MM.1S (cell line): ENCODE results near the gene CPNE7.
A peak's percentile ranks its signal among the peaks of the same experiment; 100 is the strongest.

Experiments
- DNase-seq: peaks from one replicate; pipeline ENCODE4 v3.0.0-alpha.2; 2015
- H2AFZ ChIP-seq: fragments of 300-600 bp; sonication (generic); 2 replicates; pipeline ENCODE4 v1.6.0; 2016; ENCODE audit warnings: antibody characterized with exemption, low read length
- H3F3A ChIP-seq: fragments of 300-600 bp; sonication (generic); 2 replicates; pipeline ENCODE4 v1.6.1; 2016; ENCODE audit warnings: mild to moderate bottlenecking, antibody characterized with exemption, low read length, moderate library complexity, mixed read lengths; ENCODE audit not compliant: insufficient read depth
- H3K27ac ChIP-seq: fragments of 300-600 bp; sonication (generic); 2 replicates; pipeline ENCODE4 v1.5.1; 2016; ENCODE audit warnings: mild to moderate bottlenecking, low read length
- H3K27me3 ChIP-seq: fragments of 300-600 bp; sonication (generic); replicated peaks from 2 replicates; pipeline ENCODE4 v1.6.0; 2016; ENCODE audit warnings: low read length; ENCODE audit not compliant: insufficient read depth
- H3K36me3 ChIP-seq: fragments of 300-600 bp; sonication (generic); replicated peaks from 2 replicates; pipeline ENCODE4 v1.6.1; 2016; ENCODE audit warnings: mild to moderate bottlenecking, low read length, mixed read lengths; ENCODE audit not compliant: insufficient read depth
- H3K4me1 ChIP-seq: fragments of 300-600 bp; sonication (generic); 2 replicates; pipeline ENCODE4 v1.6.1; 2016; ENCODE audit warnings: low read length, mixed read lengths
- H3K4me2 ChIP-seq: fragments of 300-600 bp; sonication (generic); 2 replicates; pipeline ENCODE4 v1.6.0; 2016; ENCODE audit warnings: low read depth, low read length
- H3K4me3 ChIP-seq: fragments of 300-600 bp; sonication (generic); 2 replicates; pipeline ENCODE4 v1.5.1; 2016; ENCODE audit warnings: low read length, mixed read lengths
- H3K79me2 ChIP-seq: fragments of 300-600 bp; sonication (generic); 2 replicates; pipeline ENCODE4 v1.6.1; 2016; ENCODE audit warnings: mixed run types, low read length, mixed read lengths
- H3K9ac ChIP-seq: fragments of 300-600 bp; sonication (generic); 2 replicates; pipeline ENCODE4 v1.6.1; 2016; ENCODE audit warnings: low read length, mixed read lengths
- H3K9me2 ChIP-seq: fragments of 300-600 bp; sonication (generic); replicated peaks from 2 replicates; pipeline ENCODE4 v1.6.1; 2016; ENCODE audit warnings: mild to moderate bottlenecking, low read length, mixed read lengths; ENCODE audit not compliant: insufficient read depth
- H3K9me3 ChIP-seq: fragments of 300-600 bp; sonication (generic); replicated peaks from 2 replicates; pipeline ENCODE4 v1.6.1; 2016; ENCODE audit warnings: mild to moderate bottlenecking, low read length, mixed read lengths; ENCODE audit not compliant: insufficient read depth
- H4K20me1 ChIP-seq: fragments of 300-600 bp; sonication (generic); 2 replicates; pipeline ENCODE4 v1.6.1; 2016; ENCODE audit warnings: mild to moderate bottlenecking, low read length, moderate library complexity, mixed read lengths; ENCODE audit not compliant: insufficient read depth
- EZH2 ChIP-seq: fragments of 300-600 bp; sonication (generic); optimal IDR thresholded peaks from 2 replicates; pipeline ENCODE3; 2017; ENCODE audit warnings: low read depth, mild to moderate bottlenecking, antibody characterized with exemption, low read length, mixed read lengths
- EZH2phosphoT487 ChIP-seq: fragments of 300-600 bp; sonication (generic); IDR thresholded peaks from 2 replicates; pipeline ENCODE4 v1.6.1; 2018; ENCODE audit warnings: antibody characterized with exemption, low read length
- TF ChIP-seq, protein P1 (sequence below): fragments of 300-600 bp; sonication (generic); IDR thresholded peaks from 2 replicates; pipeline ENCODE4 v1.5.1; 2016; ENCODE audit warnings: antibody characterized with exemption, low read length, mixed read lengths

The CPNE7 gene

DNA sequence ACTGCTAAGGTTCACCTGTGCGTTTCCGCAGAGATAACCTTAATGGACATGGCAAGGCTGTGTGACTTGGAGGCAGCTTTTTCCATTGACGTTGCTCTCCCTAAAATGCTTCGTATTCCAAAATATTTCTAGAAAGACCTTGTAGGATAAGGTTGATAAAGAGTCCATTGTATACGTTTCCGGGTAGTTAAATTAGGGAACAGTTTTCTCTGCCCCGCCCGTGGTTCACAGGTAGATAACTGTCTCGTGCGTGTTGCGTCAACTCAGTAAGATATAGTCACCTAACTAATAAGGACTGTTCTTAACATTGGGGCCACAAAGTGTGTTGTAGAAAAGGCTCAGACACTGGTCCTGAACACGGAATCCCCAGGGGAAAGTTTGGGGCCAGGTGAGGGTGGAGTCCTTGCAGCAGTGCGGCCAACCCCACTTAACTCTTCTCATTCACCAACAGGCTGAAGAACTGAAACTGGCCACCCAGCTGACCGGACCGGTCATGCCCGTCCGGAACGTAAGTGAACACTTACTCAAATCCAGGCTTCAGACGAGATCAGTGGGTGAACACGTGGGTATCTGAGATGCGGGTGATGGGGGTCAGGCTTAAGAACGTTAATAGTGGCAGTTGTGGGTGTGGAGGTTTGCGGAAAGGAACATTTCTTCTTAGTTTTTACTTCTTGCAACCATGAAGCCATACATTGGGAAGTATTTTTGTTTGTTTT is 13.5 kb upstream of the CPNE7 start:
- no peaks in the 10 kb centered on the region for H3K27me3 ChIP-seq
- TF ChIP-seq EZH2, result no peak
- TF ChIP-seq, protein P1, sequence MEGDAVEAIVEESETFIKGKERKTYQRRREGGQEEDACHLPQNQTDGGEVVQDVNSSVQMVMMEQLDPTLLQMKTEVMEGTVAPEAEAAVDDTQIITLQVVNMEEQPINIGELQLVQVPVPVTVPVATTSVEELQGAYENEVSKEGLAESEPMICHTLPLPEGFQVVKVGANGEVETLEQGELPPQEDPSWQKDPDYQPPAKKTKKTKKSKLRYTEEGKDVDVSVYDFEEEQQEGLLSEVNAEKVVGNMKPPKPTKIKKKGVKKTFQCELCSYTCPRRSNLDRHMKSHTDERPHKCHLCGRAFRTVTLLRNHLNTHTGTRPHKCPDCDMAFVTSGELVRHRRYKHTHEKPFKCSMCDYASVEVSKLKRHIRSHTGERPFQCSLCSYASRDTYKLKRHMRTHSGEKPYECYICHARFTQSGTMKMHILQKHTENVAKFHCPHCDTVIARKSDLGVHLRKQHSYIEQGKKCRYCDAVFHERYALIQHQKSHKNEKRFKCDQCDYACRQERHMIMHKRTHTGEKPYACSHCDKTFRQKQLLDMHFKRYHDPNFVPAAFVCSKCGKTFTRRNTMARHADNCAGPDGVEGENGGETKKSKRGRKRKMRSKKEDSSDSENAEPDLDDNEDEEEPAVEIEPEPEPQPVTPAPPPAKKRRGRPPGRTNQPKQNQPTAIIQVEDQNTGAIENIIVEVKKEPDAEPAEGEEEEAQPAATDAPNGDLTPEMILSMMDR, result no peak
- no peak for TF ChIP-seq EZH2phosphoT487
- peaks cover 8% of the 10 kb centered on the region; the same call in 1 of the 2 replicates for H3K4me1 ChIP-seq
- H3K36me3 ChIP-seq, result no peaks in the 10 kb centered on the region
- no peak overlapping the region for H3K27ac ChIP-seq
- peak overlapping the region; percentile 83 for H3K4me3 ChIP-seq
- peaks cover 24% of the 10 kb centered on the region for H3K79me2 ChIP-seq
- H4K20me1 ChIP-seq, result peaks cover 16% of the 10 kb centered on the region
- no peak for DNase-seq
- peak overlapping the region; percentile 93; the same call in 1 of the 2 replicates for H3K9ac ChIP-seq
- peak overlapping the region; percentile 46 for H3K4me2 ChIP-seq
- H3K9me3 ChIP-seq, result no peaks in the 10 kb centered on the region
- no peak overlapping the region for H2AFZ ChIP-seq
- peaks cover 31% of the 10 kb centered on the region for H3F3A ChIP-seq
- no peaks in the 10 kb centered on the region for H3K9me2 ChIP-seq

DNA sequence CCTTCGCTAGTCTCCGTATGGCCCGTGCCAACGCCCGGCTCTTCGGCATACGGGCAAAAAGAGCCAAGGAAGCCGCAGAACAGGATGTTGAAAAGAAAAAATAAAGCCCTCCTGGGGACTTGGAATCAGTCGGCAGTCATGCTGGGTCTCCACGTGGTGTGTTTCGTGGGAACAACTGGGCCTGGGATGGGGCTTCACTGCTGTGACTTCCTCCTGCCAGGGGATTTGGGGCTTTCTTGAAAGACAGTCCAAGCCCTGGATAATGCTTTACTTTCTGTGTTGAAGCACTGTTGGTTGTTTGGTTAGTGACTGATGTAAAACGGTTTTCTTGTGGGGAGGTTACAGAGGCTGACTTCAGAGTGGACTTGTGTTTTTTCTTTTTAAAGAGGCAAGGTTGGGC is 12.6 kb upstream of the CPNE7 start:
- peak overlapping the region; percentile 46; the same call in 1 of the 2 replicates for H3K4me2 ChIP-seq
- H3K9me3 ChIP-seq, result no peaks in the 10 kb centered on the region
- H3K9me2 ChIP-seq, result no peaks in the 10 kb centered on the region
- no peak for TF ChIP-seq EZH2
- TF ChIP-seq, protein P1, result no peak
- no peak for TF ChIP-seq EZH2phosphoT487
- H3K4me3 ChIP-seq, result no peak overlapping the region
- peaks cover 16% of the 10 kb centered on the region for H4K20me1 ChIP-seq
- H3K9ac ChIP-seq, result no peak overlapping the region
- DNase-seq, result no peak
- H2AFZ ChIP-seq, result no peak overlapping the region
- no peaks in the 10 kb centered on the region for H3K36me3 ChIP-seq
- H3F3A ChIP-seq, result peaks cover 31% of the 10 kb centered on the region
- H3K27me3 ChIP-seq, result no peaks in the 10 kb centered on the region
- peaks cover 8% of the 10 kb centered on the region; the same call in 1 of the 2 replicates for H3K4me1 ChIP-seq
- H3K27ac ChIP-seq, result no peak overlapping the region
- H3K79me2 ChIP-seq, result peaks cover 24% of the 10 kb centered on the region

DNA sequence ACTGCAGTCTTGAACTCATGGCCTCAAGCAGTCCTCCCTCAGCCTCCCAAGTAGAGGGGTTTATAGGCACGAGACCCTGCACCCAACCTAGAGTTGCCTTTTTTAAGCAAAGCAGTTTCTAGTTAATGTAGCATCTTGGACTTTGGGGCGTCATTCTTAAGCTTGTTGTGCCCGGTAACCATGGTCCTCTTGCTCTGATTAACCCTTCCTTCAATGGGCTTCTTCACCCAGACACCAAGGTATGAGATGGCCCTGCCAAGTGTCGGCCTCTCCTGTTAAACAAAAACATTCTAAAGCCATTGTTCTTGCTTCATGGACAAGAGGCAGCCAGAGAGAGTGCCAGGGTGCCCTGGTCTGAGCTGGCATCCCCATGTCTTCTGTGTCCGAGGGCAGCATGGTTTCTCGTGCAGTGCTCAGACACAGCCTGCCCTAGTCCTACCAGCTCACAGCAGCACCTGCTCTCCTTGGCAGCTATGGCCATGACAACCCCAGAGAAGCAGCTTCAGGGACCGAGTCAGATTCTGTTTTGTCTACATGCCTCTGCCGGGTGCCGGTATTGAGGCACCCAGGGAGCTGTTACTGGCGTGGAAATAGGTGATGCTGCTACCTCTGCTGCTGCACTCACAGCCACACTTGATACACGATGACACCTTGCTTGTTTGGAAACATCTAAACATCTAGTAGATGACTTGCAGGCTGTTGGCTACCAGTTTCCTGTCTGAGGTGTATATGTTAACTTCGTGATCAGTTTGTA is 11.7 kb upstream of the CPNE7 start:
- no peaks in the 10 kb centered on the region for H3K9me2 ChIP-seq
- no peak for DNase-seq
- no peak overlapping the region for H3K4me2 ChIP-seq
- H2AFZ ChIP-seq, result no peak overlapping the region
- H3K36me3 ChIP-seq, result no peaks in the 10 kb centered on the region
- peaks cover 24% of the 10 kb centered on the region for H3K79me2 ChIP-seq
- peaks cover 16% of the 10 kb centered on the region for H4K20me1 ChIP-seq
- no peak overlapping the region for H3K9ac ChIP-seq
- TF ChIP-seq, protein P1, result no peak
- TF ChIP-seq EZH2 (no peak), EZH2phosphoT487 (no peak)
- H3K27me3 ChIP-seq, result no peaks in the 10 kb centered on the region
- H3K4me1 ChIP-seq, result peaks cover 8% of the 10 kb centered on the region; the same call in 1 of the 2 replicates
- H3K27ac ChIP-seq, result no peak overlapping the region
- H3F3A ChIP-seq, result peaks cover 31% of the 10 kb centered on the region
- H3K4me3 ChIP-seq, result no peak overlapping the region
- no peaks in the 10 kb centered on the region for H3K9me3 ChIP-seq
